HG03135 (cell line): ENCODE results near the gene PRDM16.

Experiments used
- ATAC-seq: cut with Tn5 transposase; IDR thresholded peaks from one replicate; pipeline ENCODE4 v1.9.1; 2021; ENCODE audit warnings: mild to moderate bottlenecking, moderate library complexity; ENCODE audit not compliant: unreplicated experiment

Gene PRDM16

DNA sequence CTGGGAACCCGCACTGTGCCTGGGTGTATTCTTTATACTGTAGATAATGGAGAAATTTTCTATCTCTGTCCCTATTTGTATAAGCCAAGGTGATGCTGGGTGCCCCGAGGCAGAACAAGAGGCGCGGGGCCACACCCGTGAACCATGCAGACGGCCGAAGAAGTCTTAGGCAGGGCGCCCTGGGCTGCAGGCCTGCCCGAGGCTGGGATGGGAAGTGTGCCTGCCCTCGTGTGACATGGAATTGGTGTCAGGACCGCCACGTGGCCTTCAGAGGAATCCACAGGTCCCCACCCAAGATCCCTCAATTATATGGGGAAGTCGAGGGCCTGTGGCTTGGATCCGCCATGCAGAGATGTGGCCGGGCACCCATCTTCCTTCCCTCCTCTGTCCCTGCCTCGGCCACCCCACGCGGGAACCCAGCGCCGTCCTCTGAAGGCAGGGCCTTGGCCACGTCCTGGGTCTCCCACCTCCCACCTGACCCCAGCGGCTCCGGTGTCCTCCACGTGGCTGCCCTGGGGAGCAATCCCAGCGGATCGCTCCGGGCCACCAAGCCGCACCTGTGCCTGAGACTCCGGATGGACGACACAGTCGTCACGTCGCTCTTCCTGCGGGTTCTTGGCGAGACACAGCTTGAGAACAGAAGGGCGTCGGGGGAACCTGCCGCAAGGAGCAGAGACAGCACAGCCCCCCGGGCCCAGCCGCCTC is 365.6 kb downstream of the PRDM16 start:
- no peak for ATAC-seq

GRCh38 chr1:3435666-3436065 is 366.7 kb downstream of the PRDM16 start:
- no peak for ATAC-seq

- no peak for ATAC-seq
These were observed 367.4 kb downstream of the PRDM16 start for GRCh38 chr1:3436451-3436850.

DNA sequence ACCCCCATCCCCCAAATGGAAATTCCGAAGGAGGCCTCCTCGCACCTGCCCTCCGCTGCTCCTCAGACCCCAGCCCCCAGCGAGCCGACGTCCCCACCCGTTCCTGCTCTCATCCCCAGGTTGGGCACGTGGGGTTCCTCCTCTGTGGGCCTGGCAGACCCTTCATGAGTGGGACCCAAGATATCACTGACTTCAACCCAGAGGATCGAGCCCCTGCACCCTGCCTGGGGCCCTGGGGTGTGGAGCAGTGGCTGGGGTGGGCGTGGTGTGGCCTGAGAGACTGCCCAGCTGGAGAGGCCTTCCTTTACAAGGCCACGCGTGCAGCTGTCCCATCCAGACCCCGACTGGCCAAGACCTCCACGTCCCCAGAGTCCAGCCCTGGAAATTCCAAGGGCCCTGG is 367.9 kb downstream of the PRDM16 start:
- no peak for ATAC-seq

DNA sequence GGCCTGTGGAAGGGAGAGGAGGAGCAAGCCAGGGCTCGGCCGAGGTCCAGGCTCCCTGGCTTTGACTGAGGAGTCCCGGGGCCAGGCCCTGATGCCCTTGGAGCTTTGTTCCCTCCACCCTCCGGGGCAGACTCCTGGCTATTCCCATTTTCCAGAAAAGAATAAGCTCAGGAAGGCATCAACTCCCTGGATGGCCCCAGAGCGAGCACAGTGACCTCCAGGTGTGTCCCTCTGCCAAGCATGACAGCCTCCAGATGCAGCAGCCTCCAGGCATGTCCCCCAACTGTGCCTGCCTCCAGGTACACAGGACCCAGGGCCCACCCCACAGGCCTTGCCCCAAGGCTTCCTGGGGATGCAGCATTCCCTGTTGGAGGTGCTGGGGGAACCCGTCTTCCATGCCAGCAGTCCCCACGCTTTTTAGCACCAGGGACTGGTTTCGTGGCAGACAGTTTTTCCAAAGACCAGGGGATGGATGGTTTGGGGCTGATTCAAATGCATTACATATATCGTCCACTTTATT is 369.7 kb downstream of the PRDM16 start:
- ATAC-seq, result no peak

- no peak for ATAC-seq
These were observed 370.6 kb downstream of the PRDM16 start for GRCh38 chr1:3439346-3440299.

GRCh38 chr1:3440300-3440681 is 371.3 kb downstream of the PRDM16 start:
- ATAC-seq, result no peak

- no peak for ATAC-seq
These were observed 371.9 kb downstream of the PRDM16 start for GRCh38 chr1:3440711-3441409.

DNA sequence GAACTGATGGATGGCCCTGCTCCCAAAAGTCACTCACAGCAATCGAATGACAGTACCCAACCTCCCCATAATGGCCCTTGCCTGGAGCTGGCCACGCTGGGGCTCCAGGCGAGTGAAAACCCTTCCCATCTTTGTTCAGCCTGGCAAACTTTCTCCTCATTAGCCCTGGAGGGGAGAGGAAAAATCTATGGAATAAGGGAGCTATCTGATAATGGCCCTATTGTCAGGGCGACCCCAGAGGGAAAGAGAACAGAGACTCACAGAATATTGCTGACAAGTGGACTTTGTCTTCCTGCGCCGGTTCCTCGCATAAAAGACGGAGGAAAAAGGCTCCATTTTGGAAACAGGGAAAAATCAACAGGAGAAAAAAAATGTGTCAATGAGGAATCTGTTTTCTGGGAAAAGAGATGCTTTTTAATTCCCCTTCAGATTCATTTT is 372.4 kb downstream of the PRDM16 start:
- ATAC-seq, result no peak

DNA sequence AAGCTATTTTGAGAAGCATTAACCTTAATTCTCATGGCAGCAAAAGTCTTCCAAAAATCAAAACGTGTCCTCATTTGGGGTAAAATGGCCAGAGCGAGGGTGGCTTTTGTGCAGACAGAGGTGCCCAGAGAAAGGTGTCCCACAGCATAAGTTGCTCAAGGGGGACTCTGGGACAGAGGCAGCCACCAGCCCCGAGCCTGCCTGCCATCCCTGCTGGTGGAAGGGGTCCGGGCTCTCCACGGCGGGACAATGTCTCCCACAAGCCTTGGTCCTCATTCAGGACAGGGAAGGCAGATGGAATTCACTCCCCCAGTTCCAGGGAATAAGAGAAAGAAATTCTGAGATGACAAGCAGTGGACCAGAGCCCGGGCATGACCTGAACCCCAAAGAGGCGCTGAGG is 372.9 kb downstream of the PRDM16 start:
- ATAC-seq, result no peak

GRCh38 chr1:3442331-3442730 is 373.3 kb downstream of the PRDM16 start:
- no peak for ATAC-seq

- no peak for ATAC-seq
These were observed 373.9 kb downstream of the PRDM16 start for GRCh38 chr1:3442901-3443300.

DNA sequence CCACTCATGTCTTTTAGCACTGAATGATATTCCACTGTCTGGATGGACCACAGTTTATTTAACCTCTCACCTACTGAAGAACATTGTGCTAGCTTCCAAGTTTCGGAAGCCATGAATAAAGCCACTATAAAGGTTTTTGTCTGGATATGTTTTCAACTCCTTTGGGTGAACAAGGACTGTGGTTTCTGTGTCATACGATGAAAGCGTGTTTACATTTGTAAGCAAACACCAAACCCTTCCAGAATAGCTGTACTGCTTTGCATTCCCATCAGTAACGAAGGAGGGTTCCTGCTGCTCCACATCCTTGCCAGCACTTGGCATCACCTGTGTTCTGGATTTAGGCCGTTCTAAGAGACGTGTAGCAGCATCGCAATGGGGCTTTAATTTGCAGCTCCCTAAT is 374.8 kb downstream of the PRDM16 start:
- no peak for ATAC-seq

DNA sequence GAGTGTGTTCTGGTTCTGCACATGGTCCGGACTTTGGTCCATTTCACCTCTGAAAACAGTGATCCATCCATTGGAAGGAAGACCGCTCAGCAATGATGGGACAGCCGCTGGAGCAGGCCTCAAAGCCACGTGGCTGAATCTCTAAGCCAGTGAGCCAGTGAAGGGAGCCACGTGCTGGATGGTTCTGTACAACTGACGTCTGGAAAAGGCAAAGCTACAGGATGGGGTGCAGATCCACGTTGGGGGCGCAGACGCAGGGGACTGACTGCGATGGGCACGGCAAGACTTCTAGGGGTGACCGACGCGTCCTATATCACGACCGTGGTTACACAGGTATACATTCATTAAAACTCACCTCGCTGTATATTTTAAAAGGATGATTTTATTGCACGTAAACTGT is 375.3 kb downstream of the PRDM16 start:
- no peak for ATAC-seq

DNA sequence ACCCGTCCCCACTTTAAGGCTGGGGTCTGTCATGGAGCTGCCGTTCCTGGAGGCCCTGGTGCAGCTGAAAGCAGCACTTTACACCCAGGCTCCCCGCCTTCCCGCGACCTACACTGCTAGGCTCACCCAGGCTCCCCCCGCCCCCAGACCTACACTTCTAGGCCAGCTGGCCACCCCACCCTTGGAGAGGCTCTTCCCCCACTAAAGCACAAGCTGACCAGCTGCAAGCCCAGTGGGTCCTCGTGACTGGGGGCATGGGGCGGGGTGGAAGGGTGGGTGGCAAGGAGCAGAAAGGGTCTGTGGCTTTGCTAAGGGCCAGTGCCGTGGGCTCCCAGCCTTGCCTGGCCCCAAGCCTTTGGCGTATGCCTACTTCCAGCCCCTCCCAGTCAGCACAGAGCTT is 375.7 kb downstream of the PRDM16 start:
- no peak for ATAC-seq

GRCh38 chr1:3450202-3450863 is 381.3 kb downstream of the PRDM16 start:
- ATAC-seq, result no peak

DNA sequence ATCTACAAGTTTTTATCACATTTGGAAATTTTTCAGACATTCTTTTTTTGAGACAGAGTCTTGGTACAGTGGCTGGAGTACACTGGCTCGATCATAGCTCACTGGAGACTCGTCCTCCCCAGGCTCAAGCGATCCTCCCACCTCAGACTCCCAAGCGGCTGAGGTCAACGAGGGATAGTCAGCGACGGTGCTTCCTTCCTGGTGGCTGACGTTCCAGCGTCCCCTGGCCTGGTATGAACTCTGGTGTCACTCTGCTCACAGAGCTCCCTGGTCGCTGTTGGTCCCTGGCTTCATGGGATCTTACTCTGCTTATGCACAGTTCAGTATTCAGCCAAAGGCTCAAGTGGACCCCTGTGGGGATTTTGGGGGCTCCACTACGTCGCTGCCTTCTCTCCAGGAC is 382.0 kb downstream of the PRDM16 start:
- ATAC-seq, result no peak

DNA sequence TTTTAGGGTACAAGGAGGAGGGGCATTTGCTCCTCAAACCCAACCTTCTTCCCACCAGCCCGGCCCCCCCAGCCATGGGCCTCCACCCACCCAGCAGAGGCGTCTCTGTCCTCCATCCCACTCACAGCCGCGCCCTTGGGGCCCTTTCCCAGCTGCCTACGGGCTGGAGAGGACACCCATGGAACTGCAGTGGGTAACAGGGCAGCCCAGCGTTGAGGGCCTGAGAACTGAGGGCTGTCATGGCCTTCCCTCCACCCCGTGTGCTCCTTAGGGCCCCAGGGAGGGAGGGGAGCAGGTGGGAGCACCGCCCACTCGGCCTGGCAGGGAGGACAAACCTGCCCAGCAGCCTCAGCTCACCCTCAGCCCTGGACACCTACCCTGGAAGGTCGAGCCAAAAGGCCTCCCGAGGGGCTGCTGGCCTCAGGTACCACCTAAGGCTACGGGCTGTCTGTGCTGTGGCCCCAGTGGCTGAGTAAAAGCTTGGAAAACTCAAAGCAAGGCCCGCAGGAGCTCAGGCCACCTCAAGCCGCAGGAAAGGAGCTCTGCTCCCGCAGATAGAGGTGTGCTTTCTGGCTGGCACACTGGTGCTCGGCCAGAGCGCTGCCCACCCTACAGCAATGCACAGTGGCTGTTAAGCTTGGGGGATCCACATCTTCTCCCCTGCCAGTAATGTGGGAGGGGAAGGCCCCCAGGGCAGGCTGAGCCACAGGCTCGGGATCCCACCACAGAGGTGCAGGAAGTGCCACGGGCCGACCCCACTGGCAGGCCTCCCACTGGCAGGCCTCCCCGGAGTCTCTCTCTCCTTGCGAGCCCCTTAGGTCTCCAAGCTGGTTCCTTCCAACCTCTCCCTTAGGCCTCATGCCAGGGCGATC is 383.2 kb downstream of the PRDM16 start:
- ATAC-seq, result no peak

GRCh38 chr1:3452866-3453175 is 383.8 kb downstream of the PRDM16 start:
- no peak for ATAC-seq

- ATAC-seq, result no peak
These were observed 384.3 kb downstream of the PRDM16 start for GRCh38 chr1:3453203-3453761.
